Glomerular visceral epithelial cell (primary cell): Measurements from ENCODE around the gene PTX4.
A peak's percentile ranks its signal among the peaks of the same experiment; 100 is the strongest.

Source experiments
- DNase-seq: peaks from one replicate; pipeline ENCODE4 v3.0.0-alpha.2; 2016; ENCODE audit errors: extremely low spot score

The PTX4 gene

GRCh38 chr16:1500465-1501150, 11.9 kb upstream of the PTX4 start:
- DNase-seq = no peak

DNA sequence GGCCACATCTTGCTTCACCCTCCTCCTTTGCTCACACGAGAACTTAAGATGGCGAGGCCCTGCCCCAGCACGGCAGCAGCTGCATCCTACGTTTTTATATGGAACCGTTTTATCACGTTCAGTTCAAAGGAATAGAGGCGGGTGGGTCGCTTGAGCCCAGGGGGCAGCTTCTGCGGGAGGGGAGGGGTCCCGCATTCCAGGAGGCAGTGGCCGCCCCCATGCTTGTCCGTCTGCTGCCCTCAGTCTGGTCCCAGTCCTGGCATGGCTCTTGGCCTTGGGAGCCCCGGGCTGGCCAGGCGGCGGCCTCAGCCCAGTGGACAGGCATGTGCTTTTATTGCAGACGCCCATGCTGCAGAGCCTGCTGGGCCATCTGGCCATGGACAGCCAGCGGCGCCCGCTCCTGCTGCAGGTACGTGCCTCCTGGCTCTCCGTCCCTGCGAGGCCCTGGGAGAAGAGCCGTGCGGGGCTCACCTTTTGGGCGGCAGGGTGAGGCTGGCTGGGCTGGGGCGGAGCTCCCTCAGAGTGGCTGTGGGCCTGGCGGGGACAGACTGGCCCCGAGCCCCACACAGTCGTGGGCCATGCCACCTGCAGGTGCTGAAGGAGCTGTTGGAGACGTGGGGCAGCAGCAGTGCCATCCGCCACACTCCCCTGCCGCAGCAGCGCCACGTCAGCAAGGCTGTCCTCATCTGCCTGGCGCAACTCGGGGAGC, 11.2 kb upstream of the PTX4 start:
- DNase-seq = no peak

- DNase-seq = no peak
These were observed 10.3 kb upstream of the PTX4 start for GRCh38 chr16:1498899-1499676.

GRCh38 chr16:1497014-1497598, 8.4 kb upstream of the PTX4 start:
- DNase-seq = no peak

GRCh38 chr16:1496464-1496863, 7.7 kb upstream of the PTX4 start:
- DNase-seq = no peak

- no peak for DNase-seq
These were observed 7.1 kb upstream of the PTX4 start for GRCh38 chr16:1495889-1496262.

DNA sequence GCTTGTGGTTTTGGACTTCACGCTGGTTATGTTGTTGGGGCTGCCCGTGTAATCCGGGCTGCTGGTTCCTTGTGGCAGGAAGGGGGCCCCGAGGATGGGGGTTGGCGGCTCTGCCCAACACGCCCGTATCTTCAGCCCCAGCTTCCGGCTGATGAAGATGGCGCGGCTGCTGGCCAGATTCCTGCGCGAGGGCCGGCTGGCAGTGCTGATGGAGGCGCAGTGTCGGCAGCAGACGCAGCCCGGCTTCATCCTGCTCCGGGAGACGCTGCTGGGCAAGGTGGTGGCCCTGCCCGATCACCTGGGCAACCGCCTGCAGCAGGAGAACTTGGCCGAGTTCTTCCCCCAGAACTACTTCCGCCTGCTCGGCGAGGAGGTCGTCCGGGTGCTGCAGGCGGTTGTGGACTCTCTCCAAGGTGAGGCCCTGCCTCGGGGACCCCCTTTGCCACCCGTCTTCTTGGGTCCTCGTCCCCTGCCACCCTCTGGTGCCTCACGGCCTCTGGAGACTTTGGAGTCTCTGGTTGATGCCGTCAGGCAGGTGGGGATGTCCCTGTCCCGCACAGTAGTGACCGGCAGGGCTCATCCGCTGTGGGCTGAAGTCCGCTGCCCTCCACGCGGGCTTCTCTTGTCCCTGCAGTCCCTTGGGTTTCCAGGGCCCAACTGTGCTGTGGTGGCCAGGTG, 6.6 kb upstream of the PTX4 start:
- DNase-seq = no peak

DNA sequence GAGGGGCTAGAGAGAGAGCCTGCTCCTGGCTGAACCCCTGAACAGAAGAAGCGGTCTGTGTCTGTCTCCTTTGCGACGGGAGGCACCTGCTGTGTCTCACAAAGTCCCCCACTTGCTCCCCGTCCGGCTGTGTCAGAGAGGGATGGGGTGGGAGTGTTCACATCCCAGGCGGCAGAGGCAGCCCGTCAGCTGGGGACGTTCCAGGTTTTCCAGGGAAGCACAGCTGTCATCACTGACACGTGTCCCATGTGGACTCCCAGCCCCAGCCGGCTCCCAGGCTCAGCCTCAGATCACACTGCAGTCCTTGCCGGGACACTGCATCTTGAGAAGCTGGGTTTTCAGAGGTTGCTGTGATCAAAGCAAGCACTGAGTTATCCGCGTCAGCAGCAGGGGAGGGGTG, 6.0 kb upstream of the PTX4 start:
- no peak for DNase-seq

DNA sequence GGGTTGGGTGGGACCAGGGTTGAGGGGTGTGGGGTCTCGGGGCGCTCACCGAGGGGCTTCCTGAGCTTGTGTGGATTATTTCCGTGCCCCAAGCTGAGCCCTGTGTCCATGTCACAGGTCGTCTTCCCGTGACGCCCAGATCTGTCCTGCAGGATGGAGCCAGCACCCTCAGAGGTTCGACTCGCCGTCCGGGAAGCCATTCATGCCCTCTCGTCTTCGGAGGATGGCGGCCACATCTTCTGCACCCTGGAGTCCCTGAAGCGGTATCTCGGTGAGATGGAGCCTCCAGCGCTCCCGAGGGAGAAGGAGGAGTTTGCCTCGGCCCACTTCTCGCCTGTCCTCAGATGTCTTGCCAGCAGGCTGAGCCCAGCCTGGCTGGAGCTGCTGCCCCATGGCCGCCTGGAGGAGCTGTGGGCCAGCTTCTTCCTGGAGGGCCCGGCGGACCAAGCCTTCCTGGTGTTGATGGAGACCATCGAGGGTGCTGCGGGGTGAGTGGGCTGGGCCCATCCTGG, 5.4 kb upstream of the PTX4 start:
- peak; percentile 53 for DNase-seq

GRCh38 chr16:1493746-1494094, 5.0 kb upstream of the PTX4 start:
- peak; percentile 25 for DNase-seq

GRCh38 chr16:1492923-1493745, 4.4 kb upstream of the PTX4 start, which contains the start of gene TELO2:
TSS of gene TELO2 (plus strand) at chr16:1493360. CDS start at chr16:1494282, 922 bp downstream.
- peak; percentile 80 for DNase-seq

- no peak for DNase-seq
These were observed 3.6 kb upstream of the PTX4 start for GRCh38 chr16:1492082-1492922.

DNA sequence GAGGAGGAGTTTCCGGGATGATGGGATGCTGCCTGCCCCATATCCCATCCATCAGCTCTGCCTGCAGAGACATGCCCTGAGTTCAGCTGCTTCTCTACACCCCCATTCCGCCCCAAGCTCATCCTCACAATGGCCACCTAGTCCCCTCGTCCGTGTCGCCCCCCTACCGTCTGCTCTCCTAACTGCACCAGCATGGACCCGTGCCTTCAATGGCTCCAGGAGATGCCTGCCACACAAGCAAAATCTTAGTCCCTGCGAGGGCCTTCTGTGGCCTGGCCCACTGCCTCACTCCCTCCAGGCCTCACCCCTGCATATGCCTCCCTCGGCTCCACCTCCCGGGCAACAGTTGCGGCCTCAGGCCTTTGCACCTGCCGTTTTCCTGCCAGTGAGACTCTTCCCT, 2.6 kb upstream of the PTX4 start:
- no peak for DNase-seq

DNA sequence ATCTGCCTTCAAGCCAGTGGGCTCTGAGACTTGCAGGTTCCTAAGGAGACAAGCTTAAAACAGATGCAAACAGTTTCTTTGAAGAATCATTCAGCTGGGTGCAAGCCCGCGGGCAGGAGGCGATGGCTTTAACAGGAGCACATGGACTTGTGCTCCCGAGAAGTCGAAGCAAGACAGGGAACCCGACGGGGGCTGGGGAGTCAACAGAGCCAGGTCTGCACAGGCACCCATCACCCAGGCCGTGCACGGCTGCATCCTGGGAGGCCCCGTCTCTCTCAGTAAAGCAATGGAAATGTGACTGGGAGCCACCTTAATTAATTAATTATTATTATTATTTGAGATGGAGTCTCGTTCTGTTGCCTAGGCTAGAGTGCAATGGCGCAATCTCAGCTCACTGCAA, 333 bp upstream of the PTX4 start:
- DNase-seq = no peak

- DNase-seq = no peak
These were observed 616 bp downstream of the PTX4 start for GRCh38 chr16:1488054-1488601.

DNA sequence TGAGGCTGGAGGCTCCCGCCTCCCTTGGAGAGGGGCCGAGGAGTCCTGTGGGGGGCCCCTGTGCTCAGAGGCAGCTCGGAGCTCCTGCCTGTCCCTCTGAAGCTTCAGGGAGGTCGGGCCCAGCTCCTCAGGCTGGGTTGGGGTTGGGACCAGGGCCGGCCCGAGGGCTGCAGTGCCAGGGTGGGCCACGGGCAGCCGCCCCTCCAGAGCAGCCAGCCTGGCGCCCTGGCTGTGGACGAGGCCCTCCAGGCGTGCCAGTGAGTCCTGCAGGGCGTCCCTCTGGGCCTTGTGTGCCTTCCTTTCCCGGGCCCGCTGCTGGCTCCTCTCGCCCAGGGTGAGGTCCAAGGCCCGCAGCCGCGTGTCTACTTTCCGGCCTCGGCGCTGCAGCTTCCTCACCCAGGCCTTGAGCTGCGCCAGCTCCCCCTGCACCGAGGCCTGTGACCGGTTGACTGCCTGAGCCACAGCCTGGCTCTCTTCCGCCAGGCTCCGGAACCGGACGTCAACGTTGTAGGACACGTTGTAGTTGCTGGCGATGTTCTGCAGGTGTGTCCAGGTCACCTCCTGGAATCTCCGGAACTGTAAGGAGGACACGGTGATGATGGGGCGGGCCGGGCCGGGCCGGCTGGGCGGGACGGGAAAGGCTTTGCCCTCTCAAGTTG, 1.2 kb downstream of the PTX4 start:
- no peak for DNase-seq

DNA sequence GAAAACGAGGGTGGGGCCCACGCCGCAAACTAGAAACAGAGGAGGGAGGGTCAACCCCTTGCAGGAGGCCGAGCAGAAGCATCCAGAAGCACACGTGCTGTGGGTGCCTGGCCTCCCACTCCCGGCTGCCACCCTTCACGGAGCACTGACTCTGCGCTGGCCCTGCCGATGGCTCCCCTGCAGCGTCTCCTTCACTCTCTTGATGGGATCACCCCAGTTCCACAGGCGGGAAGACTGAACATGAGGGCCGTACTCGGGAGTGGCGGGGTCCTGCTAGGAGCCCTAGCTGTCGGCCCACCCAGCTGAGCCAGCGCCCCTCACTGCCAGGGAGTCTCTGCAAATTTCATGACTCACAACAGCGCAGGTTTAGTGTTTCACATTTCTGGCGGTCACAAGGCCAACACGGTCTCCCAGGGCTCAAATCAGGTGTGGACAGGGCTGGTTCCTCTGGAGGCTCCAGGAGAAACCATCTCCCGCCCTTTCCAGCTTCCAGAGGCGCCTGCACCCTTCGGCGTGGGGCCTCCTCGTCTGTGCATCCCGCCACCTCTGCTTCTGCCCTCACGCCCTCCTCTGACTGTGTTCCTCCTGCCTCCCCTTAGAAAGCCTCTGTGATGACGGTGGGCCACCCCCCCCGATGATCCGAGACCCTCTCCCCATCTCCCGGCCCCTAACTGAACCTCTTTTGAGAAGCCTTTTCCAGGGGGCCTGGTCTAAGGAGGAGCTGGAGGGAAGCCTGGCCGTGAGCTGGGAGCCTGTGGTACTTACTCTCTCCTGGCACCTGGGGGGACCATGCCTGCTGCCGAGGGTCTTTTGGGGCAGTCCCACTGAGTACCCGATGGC, 2.0 kb downstream of the PTX4 start:
- no peak for DNase-seq

GRCh38 chr16:1485847-1486496, 2.8 kb downstream of the PTX4 start:
- DNase-seq = no peak
